Kidney (tissue), 14 donors: ENCODE measurements around the gene TTLL5. TPM values are rescaled to one million over a fixed set of nuclear protein-coding genes. Genes with fewer than 3 reads are reported as not detected.
A peak's percentile ranks its signal among the peaks of the same experiment; 100 is the strongest.

ENCODE experiments used
- DNase-seq, 5 donors: peaks; one replicate each; pipeline ENCODE4 v3.0.0-alpha.2; 2013 to 2020
- FAIRE-seq: peaks from 2 replicates; lab custom pipeline; 2012; peaks lifted over from hg19 to GRCh38; lab: Jason Lieb, UNC
- H3K27ac ChIP-seq, 2 donors: one replicate each; pipeline ENCODE4 v1.7.0; 2013; ENCODE audit warnings: low read depth in 2 of 2, low read length in 2 of 2, inconsistent platforms in 1 of 2
- H3K27me3 ChIP-seq: one replicate; pipeline ENCODE4 v1.7.1; 2013; ENCODE audit warnings: low read length, inconsistent platforms; ENCODE audit not compliant: control insufficient read depth, insufficient read depth
- H3K36me3 ChIP-seq, 3 donors: one replicate each; pipeline versions ENCODE4 v1.7.0 to v1.7.1; 2013; ENCODE audit warnings: low read length in 3 of 3, control low read depth in 1 of 3, inconsistent platforms in 1 of 3; ENCODE audit not compliant: insufficient read depth in 3 of 3, control insufficient read depth in 2 of 3
- H3K4me1 ChIP-seq, 3 donors: one replicate each; pipeline versions ENCODE4 v1.7.0 to v1.7.1; 2013; ENCODE audit warnings: low read length in 3 of 3, inconsistent platforms in 1 of 3, low read depth in 1 of 3; ENCODE audit not compliant: control insufficient read depth in 2 of 3, insufficient read depth in 2 of 3
- H3K4me3 ChIP-seq, 3 donors: one replicate each; pipeline versions ENCODE4 v1.7.0 to v1.8.1; 2013; ENCODE audit warnings: low read length in 3 of 3, control low read depth in 1 of 3, inconsistent platforms in 1 of 3
- H3K9ac ChIP-seq, 3 donors: one replicate each; pipeline versions ENCODE4 v1.7.0 to v1.7.1; 2013; ENCODE audit warnings: low read length in 3 of 3, control low read depth in 1 of 3, inconsistent platforms in 1 of 3
- H3K9me3 ChIP-seq, 3 donors: one replicate each; pipeline versions ENCODE4 v1.7.0 to v1.7.1; 2013; ENCODE audit warnings: low read length in 3 of 3, control low read depth in 1 of 3, inconsistent platforms in 1 of 3; ENCODE audit not compliant: control insufficient read depth in 2 of 3, insufficient read depth in 1 of 3
- CTCF ChIP-seq: IDR thresholded peaks from 3 replicates; pipeline ENCODE4 v1.5.1; 2012; ENCODE audit warnings: mild to moderate bottlenecking, moderate library complexity, borderline replicate concordance; ENCODE audit not compliant: insufficient read depth; ENCODE audit errors: extremely low read depth
- intact Hi-C: fragments of 100-400 bp; cut with DNase I; formaldehyde crosslinking; loops from one replicate; pipeline ENCODE4 v1.11.1; 2022
- polyA plus RNA-seq: library from polyadenylated mRNA; stranded (reverse); fragments of 350-450 nt; fragmentation: Illumina TruSeq; extraction: RNeasy Lipid Tissue Mini Kit (QIAGEN cat#74804); gene quantifications from one replicate; pipeline ENCODE4 v1.2.3, GENCODE V29; 2014; ENCODE audit warnings: low read depth, low replicate concordance; ENCODE audit not compliant: insufficient read depth
- total RNA-seq: library from RNA; stranded (reverse); fragmentation: NEBNext Ultra II Directional; extraction: Animal tissue kit (Norgen Biotek cat#: 25700); gene quantifications from one replicate; pipeline ENCODE4 v1.2.1, GENCODE V29; 2021
- donor health status: control.
- donor health status: control.
- donor health status: control.
- donor health status: control.
- donor health status: control.
- donor health status: DM: yes; HTN: yes; CAD: no.
- donor health status: Normal renal cell carcinoma (clear cell type).

The TTLL5 gene
- total and polyA plus RNA-seq, 2 donors from 2014 or later: 16.8 to 37.2 TPM

GRCh38 chr14:75648066-75648838 is 12.8 kb upstream of the TTLL5 start:
- H3K9ac ChIP-seq: no peak overlapping the region
- H3K4me1 ChIP-seq: peaks cover 0 to 11% (median 4%) of the 10 kb centered on the region in 3 donors
- H3K27me3 ChIP-seq: no peaks in the 10 kb centered on the region
- no peak for TF ChIP-seq CTCF
- no peaks in the 10 kb centered on the region for H3K9me3 ChIP-seq
- FAIRE-seq (no peak), DNase-seq (peak; percentile 73 to 95 (median 84))
- H3K4me3 ChIP-seq: no peak overlapping the region
- intact Hi-C loops: no loop called here
- peaks cover 0 to 12% (median 9%) of the 10 kb centered on the region in 3 donors for H3K36me3 ChIP-seq
- H3K27ac ChIP-seq: peak overlapping the region; percentile 7 to 18

- intact Hi-C loops: no loop called here
- H3K4me1 ChIP-seq: peaks cover 0 to 11% (median 4%) of the 10 kb centered on the region in 3 donors
- H3K4me3 ChIP-seq: no peak overlapping the region
- no peaks in the 10 kb centered on the region for H3K9me3 ChIP-seq
- no peak for TF ChIP-seq CTCF
- no peaks in the 10 kb centered on the region for H3K27me3 ChIP-seq
- H3K9ac ChIP-seq: no peak overlapping the region
- DNase-seq (no peak), FAIRE-seq (no peak)
- peaks cover 2 to 12% (median 9%) of the 10 kb centered on the region in 3 donors for H3K36me3 ChIP-seq
- H3K27ac ChIP-seq: no peak overlapping the region
These were observed 11.7 kb upstream of the TTLL5 start for GRCh38 chr14:75649337-75649736.

DNA sequence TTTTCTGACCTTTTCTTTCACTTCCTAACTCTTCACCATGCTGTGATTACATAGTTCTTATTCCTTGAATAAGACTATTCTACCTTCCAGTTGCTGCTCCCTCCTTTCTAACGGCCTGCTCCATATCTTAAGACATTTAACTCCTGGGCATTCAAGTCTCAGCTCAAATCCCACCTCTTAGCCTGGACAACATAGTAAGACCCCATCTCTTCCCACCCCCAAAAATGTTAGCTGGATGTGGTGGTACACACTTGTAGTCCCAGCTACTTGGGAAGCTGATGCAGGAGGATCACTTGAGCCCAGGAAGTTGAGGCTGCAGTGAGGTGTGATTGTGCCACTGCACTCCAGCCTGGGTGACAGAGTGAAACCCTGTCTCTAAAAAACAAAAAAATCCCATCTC is 11.3 kb upstream of the TTLL5 start:
- Histone ChIP-seq H3K9ac (no peak overlapping the region), H3K4me1 (peaks cover 0 to 11% (median 4%) of the 10 kb centered on the region in 3 donors), H3K4me3 (no peak overlapping the region), H3K9me3 (no peaks in the 10 kb centered on the region), H3K27me3 (no peaks in the 10 kb centered on the region), H3K36me3 (peaks cover 2 to 12% (median 11%) of the 10 kb centered on the region in 3 donors), H3K27ac (no peak overlapping the region)
- FAIRE-seq: no peak
- no peak for TF ChIP-seq CTCF
- DNase-seq: no peak
- intact Hi-C loops: loop anchor here (5.0 kb wide), 1 partner anchor 72 kb away; the partner anchor contains the start of gene FLVCR2
